ENCODE measurements around the gene AQP1. TPM values are rescaled to one million over a fixed set of nuclear protein-coding genes. Genes with fewer than 3 reads are reported as not detected.
A peak's percentile ranks its signal among the peaks of the same experiment; 100 is the strongest.

The AQP1 gene
- total RNA-seq, 4 donors from 2014 or later, result 439 to 589 (median 503) TPM

GRCh38 chr7:30886608-30887011, 25.0 kb upstream of the AQP1 start:
- peaks cover 0 to 50% (median 31%) of the 10 kb centered on the region in 3 donors for H3K4me1 ChIP-seq
- H3K27ac ChIP-seq, result peak overlapping the region in 3 of 4 donors; percentile 69 to 77 (median 74)
- no peaks in the 10 kb centered on the region for H3K27me3 ChIP-seq
- ATAC-seq, result peak; percentile 13
- 17% methylated on average over 2 of the region's 7 CpGs; no CpG with 5 or more reads in 1 of the 2 donors for WGBS, 2 donors (ENCODE audit: low coverage in 1 of 2)
- H3K9me3 ChIP-seq, result no peaks in the 10 kb centered on the region
- H3K4me3 ChIP-seq, result no peak overlapping the region
- peaks cover 0 to 40% of the 10 kb centered on the region in 2 donors for H3K36me3 ChIP-seq
- TF ChIP-seq CTCF (IDR thresholded peaks at IDR 0.05) (no peak), EP300 (IDR thresholded peaks at IDR 0.05) (no peak), POLR2A (IDR thresholded peaks at IDR 0.05) (no peak), POLR2AphosphoS5 (IDR thresholded peaks at IDR 0.05) (no peak)

- Histone ChIP-seq H3K36me3 (peaks cover 0 to 41% of the 10 kb centered on the region in 2 donors), H3K4me3 (no peak overlapping the region), H3K27me3 (no peaks in the 10 kb centered on the region), H3K27ac (peak overlapping the region; percentile 3 to 77 (median 72)), H3K4me1 (peaks cover 0 to 53% (median 31%) of the 10 kb centered on the region in 3 donors), H3K9me3 (no peaks in the 10 kb centered on the region)
- TF ChIP-seq EP300 (IDR thresholded peaks at IDR 0.05) (no peak), CTCF (IDR thresholded peaks at IDR 0.05) (no peak), POLR2AphosphoS5 (IDR thresholded peaks at IDR 0.05) (no peak), POLR2A (IDR thresholded peaks at IDR 0.05) (no peak)
- 70% methylated on average over 2 of the region's 10 CpGs; no CpG with 5 or more reads in 1 of the 2 donors for WGBS, 2 donors (ENCODE audit: low coverage in 1 of 2)
- ATAC-seq, result no peak
Measured at GRCh38 chr7:30887464-30887872, 24.2 kb upstream of the AQP1 start.

GRCh38 chr7:30888747-30889146, 22.9 kb upstream of the AQP1 start:
- peaks cover 0 to 30% of the 10 kb centered on the region in 2 donors for H3K36me3 ChIP-seq
- peak; percentile 75 for ATAC-seq

GRCh38 chr7:30890226-30890625, 21.4 kb upstream of the AQP1 start:
- Histone ChIP-seq H3K27me3 (no peaks in the 10 kb centered on the region), H3K27ac (no peak overlapping the region), H3K4me3 (no peak overlapping the region), H3K9me3 (no peaks in the 10 kb centered on the region), H3K36me3 (peaks cover 0 to 16% of the 10 kb centered on the region in 2 donors), H3K4me1 (peaks cover 0 to 77% (median 53%) of the 10 kb centered on the region in 3 donors)
- no peak for ATAC-seq
- TF ChIP-seq EP300 (IDR thresholded peaks at IDR 0.05), result no peak
- TF ChIP-seq CTCF (IDR thresholded peaks at IDR 0.05), result no peak
- no peak for TF ChIP-seq POLR2AphosphoS5 (IDR thresholded peaks at IDR 0.05)
- no peak for TF ChIP-seq POLR2A (IDR thresholded peaks at IDR 0.05)
- WGBS, 2 donors (ENCODE audit: low coverage in 1 of 2), result 88 to 91% methylated on average over 3 to 7 of the region's 7 CpGs

More at GRCh38 chr7:30888747-30889146, 22.9 kb upstream of the AQP1 start:
- TF ChIP-seq POLR2A (IDR thresholded peaks at IDR 0.05), result no peak
- peak; percentile 63 for TF ChIP-seq POLR2AphosphoS5 (IDR thresholded peaks at IDR 0.05)
- peak in 2 of 4 experiments; percentile 8 to 13 for TF ChIP-seq CTCF (IDR thresholded peaks at IDR 0.05)
- no peak for TF ChIP-seq EP300 (IDR thresholded peaks at IDR 0.05)
- peak overlapping the region in 3 of 4 donors; percentile 69 to 77 (median 74) for H3K27ac ChIP-seq
- H3K4me1 ChIP-seq, result peaks cover 0 to 66% (median 41%) of the 10 kb centered on the region in 3 donors
- no peak overlapping the region for H3K4me3 ChIP-seq
- 20 to 25% methylated on average over 2 of the region's 3 CpGs for WGBS, 2 donors (ENCODE audit: low coverage in 1 of 2)
- H3K27me3 ChIP-seq, result no peaks in the 10 kb centered on the region
- H3K9me3 ChIP-seq, result no peaks in the 10 kb centered on the region

GRCh38 chr7:30893357-30893756, 18.3 kb upstream of the AQP1 start:
- peaks cover 0 to 14% of the 10 kb centered on the region in 2 donors for H3K36me3 ChIP-seq
- H3K4me1 ChIP-seq, result peaks cover 0 to 78% (median 37%) of the 10 kb centered on the region in 3 donors
- ATAC-seq, result peak; percentile 46
- H3K9me3 ChIP-seq, result no peaks in the 10 kb centered on the region
- H3K27ac ChIP-seq, result peak overlapping the region in 3 of 4 donors; percentile 63 to 68 (median 65)
- no peak overlapping the region for H3K4me3 ChIP-seq
- no peaks in the 10 kb centered on the region for H3K27me3 ChIP-seq
- 0 to 20% methylated on average over 1 to 2 of the region's 6 CpGs for WGBS, 2 donors (ENCODE audit: low coverage in 1 of 2)
- no peak for TF ChIP-seq POLR2A (IDR thresholded peaks at IDR 0.05)
- peak; percentile 47 for TF ChIP-seq POLR2AphosphoS5 (IDR thresholded peaks at IDR 0.05)

Measured in gastroesophageal sphincter (tissue), 4 donors.